ENCODE measurements around the gene AUTS2. TPM values are rescaled to one million over a fixed set of nuclear protein-coding genes. Genes with fewer than 3 reads are reported as not detected.

Gene AUTS2
- total RNA-seq, 1 donor from 2014 or later: 94.1 TPM

DNA sequence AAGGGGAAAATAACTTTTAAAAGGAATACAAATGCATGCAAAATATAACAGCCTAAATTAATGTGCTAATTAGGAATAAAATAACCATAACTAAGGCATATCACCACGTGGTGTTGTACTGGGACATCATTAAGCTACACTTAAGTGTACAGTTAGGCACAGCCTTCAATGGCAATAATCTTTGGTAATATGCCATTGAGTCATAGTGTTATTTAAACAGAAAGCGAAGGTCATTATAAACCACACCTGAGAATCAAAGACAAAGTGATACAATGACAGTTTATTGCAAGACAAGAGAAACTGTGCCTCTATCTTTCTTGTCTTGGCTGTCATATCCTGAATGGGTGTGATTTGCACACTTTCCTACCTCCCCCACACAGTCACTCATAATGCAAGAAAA, 30.5 kb upstream of the AUTS2 start:
- H3K27me3 Mint-ChIP-seq: peaks cover 4% of the 10 kb centered on the region
- no peak for DNase-seq (ENCODE audit: extremely low spot score, unreplicated experiment)
- H3K27ac Mint-ChIP-seq: no peak overlapping the region
- peaks cover 14% of the 10 kb centered on the region for H3K4me1 Mint-ChIP-seq (ENCODE audit: unreplicated experiment)
- no peak overlapping the region for H3K4me3 Mint-ChIP-seq
- no peaks in the 10 kb centered on the region for H3K9me3 Mint-ChIP-seq
- TF ChIP-seq CTCF (conservative IDR thresholded peaks at IDR 0.05): no peak
- H3K36me3 Mint-ChIP-seq: no peaks in the 10 kb centered on the region

GRCh38 chr7:69568266-69568665, 30.0 kb upstream of the AUTS2 start:
- H3K27me3 Mint-ChIP-seq: peaks cover 4% of the 10 kb centered on the region
- H3K9me3 Mint-ChIP-seq: no peaks in the 10 kb centered on the region
- DNase-seq (ENCODE audit: extremely low spot score, unreplicated experiment): no peak
- H3K4me3 Mint-ChIP-seq: no peak overlapping the region
- no peaks in the 10 kb centered on the region for H3K36me3 Mint-ChIP-seq
- TF ChIP-seq CTCF (conservative IDR thresholded peaks at IDR 0.05): no peak
- H3K27ac Mint-ChIP-seq: no peak overlapping the region
- peaks cover 11% of the 10 kb centered on the region for H3K4me1 Mint-ChIP-seq (ENCODE audit: unreplicated experiment)

DNA sequence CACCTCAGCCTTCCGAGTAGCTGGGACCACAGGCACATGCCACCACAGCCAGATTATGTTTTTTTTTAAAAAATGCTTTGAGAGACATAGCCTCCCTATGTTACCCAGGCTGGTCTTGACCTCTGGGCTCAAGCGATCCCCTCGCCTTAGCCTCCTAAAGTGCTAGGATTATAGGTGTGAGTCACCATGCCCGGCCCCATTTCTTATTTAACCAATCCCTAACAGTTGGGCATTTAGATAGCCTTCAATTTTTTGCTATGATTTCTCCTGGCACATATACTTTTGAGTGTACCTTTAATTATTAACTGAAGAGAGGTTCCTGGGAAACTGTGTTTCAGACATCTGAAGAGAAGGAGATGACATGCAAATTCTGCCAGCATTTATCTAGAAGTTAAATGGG, 22.6 kb upstream of the AUTS2 start:
- Mint-ChIP-seq H3K27me3 (peaks cover 3% of the 10 kb centered on the region), H3K36me3 (no peaks in the 10 kb centered on the region), H3K4me1 (ENCODE audit: unreplicated experiment) (no peaks in the 10 kb centered on the region), H3K4me3 (no peak overlapping the region), H3K9me3 (no peaks in the 10 kb centered on the region), H3K27ac (no peak overlapping the region)
- DNase-seq (ENCODE audit: extremely low spot score, unreplicated experiment): no peak
- no peak for TF ChIP-seq CTCF (conservative IDR thresholded peaks at IDR 0.05)

GRCh38 chr7:69577221-69577620, 21.1 kb upstream of the AUTS2 start:
- H3K9me3 Mint-ChIP-seq: no peaks in the 10 kb centered on the region
- no peaks in the 10 kb centered on the region for H3K36me3 Mint-ChIP-seq
- peaks cover 3% of the 10 kb centered on the region for H3K27me3 Mint-ChIP-seq
- no peak for DNase-seq (ENCODE audit: extremely low spot score, unreplicated experiment)
- no peak overlapping the region for H3K4me3 Mint-ChIP-seq
- H3K27ac Mint-ChIP-seq: no peak overlapping the region
- TF ChIP-seq CTCF (conservative IDR thresholded peaks at IDR 0.05): no peak
- H3K4me1 Mint-ChIP-seq (ENCODE audit: unreplicated experiment): no peaks in the 10 kb centered on the region

DNA sequence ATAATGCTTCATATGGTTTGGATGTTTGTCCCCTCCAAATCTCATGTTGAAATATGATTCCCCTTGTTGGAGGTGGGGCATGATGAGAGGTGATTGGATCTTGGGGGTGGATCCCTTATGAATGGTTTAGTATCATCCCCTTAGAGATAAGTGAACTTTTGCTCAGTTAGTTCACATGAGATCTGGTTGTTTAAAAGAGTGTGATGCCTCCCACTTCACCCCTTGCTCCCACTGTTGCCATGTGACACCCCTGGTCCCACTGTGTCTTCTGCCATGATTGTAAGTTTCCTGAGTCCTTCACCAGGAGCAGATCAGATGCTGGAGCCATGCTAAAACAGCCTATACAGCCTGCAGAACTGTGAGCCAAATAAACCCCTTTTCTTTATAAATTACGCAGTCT, 13.1 kb upstream of the AUTS2 start:
- Mint-ChIP-seq H3K4me3 (no peak overlapping the region), H3K9me3 (no peaks in the 10 kb centered on the region), H3K4me1 (ENCODE audit: unreplicated experiment) (no peaks in the 10 kb centered on the region), H3K27ac (no peak overlapping the region), H3K36me3 (no peaks in the 10 kb centered on the region), H3K27me3 (peaks cover 5% of the 10 kb centered on the region)
- DNase-seq (ENCODE audit: extremely low spot score, unreplicated experiment): no peak
- no peak for TF ChIP-seq CTCF (conservative IDR thresholded peaks at IDR 0.05)

DNA sequence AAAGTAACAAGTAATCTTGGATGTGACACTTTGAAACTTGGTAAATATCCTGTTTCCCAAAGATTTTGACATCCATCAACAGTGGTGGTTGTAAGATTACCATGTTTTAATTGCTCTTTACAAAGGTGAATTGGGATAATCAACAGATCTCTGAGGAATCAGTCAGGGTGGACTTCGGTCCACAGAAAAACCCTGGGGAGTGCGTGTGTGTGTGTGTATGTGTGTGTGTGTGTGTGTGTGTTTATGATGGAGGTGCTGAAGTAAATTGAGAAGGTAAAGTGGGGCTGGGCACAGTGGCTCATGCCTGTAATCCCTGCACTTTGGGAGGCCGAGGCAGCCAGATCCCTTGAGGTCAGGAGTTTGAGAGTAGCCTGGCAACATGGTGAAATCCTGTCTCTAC, 12.0 kb upstream of the AUTS2 start:
- Mint-ChIP-seq H3K4me3 (no peak overlapping the region), H3K36me3 (no peaks in the 10 kb centered on the region), H3K27me3 (peaks cover 11% of the 10 kb centered on the region), H3K9me3 (no peaks in the 10 kb centered on the region), H3K27ac (no peak overlapping the region), H3K4me1 (ENCODE audit: unreplicated experiment) (no peaks in the 10 kb centered on the region)
- DNase-seq (ENCODE audit: extremely low spot score, unreplicated experiment): no peak
- no peak for TF ChIP-seq CTCF (conservative IDR thresholded peaks at IDR 0.05)
